OCI-LY7 (cell line): ENCODE measurements around the gene FIP1L1. TPM values are rescaled to one million over a fixed set of nuclear protein-coding genes. Genes with fewer than 3 reads are reported as not detected.
"Not testable (repeated sequence)": the region's sequence is repeated elsewhere in the genome, so short reads cannot be mapped to it uniquely, and the experiment has no call there.

Source experiments
- BruUV-seq: library from RNA; stranded (reverse); fragments of 400-500 nt; replicated peaks from 2 replicates; lab custom pipeline; 2021; lab: Mats Ljungman, UMichigan
- CTCF ChIA-PET: fragments of 300-600 bp; sonication (Branson Sonifier 250); formaldehyde crosslinking; loops from one replicate; lab custom pipeline; 2022; ENCODE audit warnings: antibody characterized with exemption; ENCODE audit not compliant: unreplicated experiment; lab: Charles Lee
- POLR2A ChIA-PET: fragments of 300-600 bp; sonication (Branson Sonifier 250); formaldehyde crosslinking; loops from one replicate; lab custom pipeline; 2022; ENCODE audit warnings: antibody characterized with exemption; lab: Charles Lee
- DNase-seq: peaks from one replicate; pipeline ENCODE4 v3.0.0-alpha.2; 2015; ENCODE audit warnings: low spot score
- H2AFZ ChIP-seq: fragments of 200-600 bp; sonication (generic), shearing (Covaris generic); 2 replicates; pipeline ENCODE4 v1.6.1; 2014; ENCODE audit warnings: mild to moderate bottlenecking, antibody characterized with exemption, low read length, moderate library complexity
- H3K27ac ChIP-seq: fragments of 200-600 bp; sonication (generic); 2 replicates; pipeline ENCODE4 v1.5.1; 2014; ENCODE audit warnings: mixed run types, low read depth, mild to moderate bottlenecking, moderate library complexity, low read length, inconsistent platforms; ENCODE audit not compliant: poor library complexity, severe bottlenecking
- H3K36me3 ChIP-seq: fragments of 200-600 bp; sonication (generic); 2 replicates; pipeline ENCODE4 v1.6.1; 2014; ENCODE audit warnings: mild to moderate bottlenecking, antibody characterized with exemption, low read length, moderate library complexity, mixed read lengths; ENCODE audit not compliant: insufficient read depth
- H3K4me1 ChIP-seq: fragments of 200-600 bp; sonication (generic); 2 replicates; pipeline ENCODE4 v1.5.1; 2014; ENCODE audit warnings: mild to moderate bottlenecking, low read length; ENCODE audit not compliant: insufficient read depth, poor library complexity, severe bottlenecking
- H3K4me2 ChIP-seq: fragments of 200-600 bp; sonication (generic); 2 replicates; pipeline ENCODE4 v1.6.1; 2014; ENCODE audit warnings: mild to moderate bottlenecking, low read length
- H3K4me3 ChIP-seq: fragments of 200-600 bp; sonication (generic); 2 replicates; pipeline ENCODE4 v1.5.1; 2014; ENCODE audit warnings: mild to moderate bottlenecking, low read depth, low read length; ENCODE audit not compliant: poor library complexity, severe bottlenecking
- H3K79me2 ChIP-seq: fragments of 200-600 bp; sonication (generic); 2 replicates; pipeline ENCODE4 v1.6.1; 2016; ENCODE audit warnings: low read depth, mild to moderate bottlenecking, low read length, moderate library complexity, mixed read lengths; ENCODE audit not compliant: insufficient read depth
- H3K9me2 ChIP-seq: fragments of 200-600 bp; sonication (generic); 2 replicates; pipeline ENCODE4 v1.6.1; 2016; ENCODE audit warnings: mild to moderate bottlenecking, low read length, mixed read lengths; ENCODE audit not compliant: insufficient read depth
- H3K9me3 ChIP-seq: fragments of 200-600 bp; sonication (generic); 2 replicates; pipeline ENCODE4 v1.6.1; 2014; ENCODE audit warnings: mild to moderate bottlenecking, mixed run types, low read length, mixed read lengths
- H4K20me1 ChIP-seq: fragments of 200-600 bp; sonication (generic); 2 replicates; pipeline ENCODE4 v1.6.1; 2014; ENCODE audit warnings: mild to moderate bottlenecking, antibody characterized with exemption, low read length, moderate library complexity, mixed read lengths; ENCODE audit not compliant: insufficient read depth
- CTCF ChIP-seq: fragments of 200-600 bp; sonication (generic); conservative IDR thresholded peaks from 2 replicates; pipeline ENCODE4 v1.5.1; 2014; ENCODE audit warnings: mild to moderate bottlenecking, antibody characterized with exemption, low read length, moderate library complexity, mixed read lengths
- EZH2phosphoT487 ChIP-seq: fragments of 200-600 bp; sonication (generic); IDR thresholded peaks from 2 replicates; pipeline ENCODE4 v1.6.1; 2018; ENCODE audit warnings: low read depth, borderline replicate concordance, mild to moderate bottlenecking, mixed run types, antibody characterized with exemption, low read length, moderate library complexity, mixed read lengths
- intact Hi-C: fragments of 100-400 bp; cut with micrococcal nuclease; formaldehyde crosslinking; loops from one replicate; pipeline ENCODE4 v1.10.0; 2022; ENCODE audit not compliant: unreplicated experiment
- total RNA-seq, 2 experiments: library from RNA; depleted of rRNA in 1 of 2; stranded (reverse); fragments of >200 nt in 1 of 2; shearing (Covaris generic) in 1 of 2; gene quantifications; 2 replicates each; pipeline ENCODE4 v1.2.3, GENCODE V29; 2014 to 2022

Gene FIP1L1
- total RNA-seq, 2 experiments from 2014 or later = 73.2 to 86.9 TPM

GRCh38 chr4:53380221-53380620, 2.8 kb downstream of the FIP1L1 start:
- CTCF ChIA-PET = interaction anchor here (0.5 kb wide), 1 partner anchor 112 kb away, joined by 5 read pairs; no protein-coding TSS in a partner anchor
- Histone ChIP-seq H3K4me1 (peaks cover 24% of the 10 kb centered on the region), H3K4me3 (peak overlapping the region; percentile 98), H3K79me2 (peaks cover 64% of the 10 kb centered on the region), H3K9me2 (no peaks in the 10 kb centered on the region), H3K36me3 (peaks cover 60% of the 10 kb centered on the region), H3K27ac (no peak overlapping the region), H3K9me3 (no peaks in the 10 kb centered on the region), H2AFZ (no peak overlapping the region), H3K4me2 (peak overlapping the region; percentile 93), H4K20me1 (peaks cover 21% of the 10 kb centered on the region)
- BruUV-seq = no TSS peak
- no peak for DNase-seq
- POLR2A ChIA-PET = interaction anchor here (1.0 to 2.1 kb wide), 10 partner anchors 10 to 75 kb away, joined by 3 to 10 read pairs (median 6); no protein-coding TSS in a partner anchor
- intact Hi-C loops = no loop called here
- no peak for TF ChIP-seq CTCF
- TF ChIP-seq EZH2phosphoT487 = no peak

GRCh38 chr4:53409479-53409878, 32.0 kb downstream of the FIP1L1 start:
- H3K9me3 ChIP-seq, DNase-seq, H3K4me1 ChIP-seq, BruUV-seq, H3K27ac ChIP-seq, H3K4me3 ChIP-seq, H2AFZ ChIP-seq, CTCF ChIA-PET, H3K4me2 ChIP-seq, H3K9me2 ChIP-seq, POLR2A ChIA-PET, intact Hi-C loops: not testable (repeated sequence)
- peaks cover 44% of the 10 kb centered on the region for H3K79me2 ChIP-seq
- peaks cover 23% of the 10 kb centered on the region for H4K20me1 ChIP-seq
- H3K36me3 ChIP-seq = peaks cover 42% of the 10 kb centered on the region

GRCh38 chr4:53419208-53419607, 41.8 kb downstream of the FIP1L1 start:
- intact Hi-C loops = no loop called here
- no peak for TF ChIP-seq CTCF
- no peak for TF ChIP-seq EZH2phosphoT487
- no TSS peak for BruUV-seq
- Histone ChIP-seq H3K9me3 (no peaks in the 10 kb centered on the region), H3K9me2 (no peaks in the 10 kb centered on the region), H3K27ac (no peak overlapping the region), H4K20me1 (no peaks in the 10 kb centered on the region; the same call in 1 of the 2 replicates), H3K36me3 (peaks cover 53% of the 10 kb centered on the region), H3K4me3 (no peak overlapping the region), H3K4me1 (no peaks in the 10 kb centered on the region), H3K79me2 (peaks cover 11% of the 10 kb centered on the region; the same call in 1 of the 2 replicates), H2AFZ (no peak overlapping the region), H3K4me2 (no peak overlapping the region)
- DNase-seq = no peak
- ChIA-PET CTCF (no interaction called here), POLR2A (interaction anchor here (0.6 to 1.1 kb wide), 5 partner anchors 13 to 39 kb away, joined by 3 to 6 read pairs (median 3); no protein-coding TSS in a partner anchor)
